Astrocyte of the cerebellum (primary cell): ENCODE data around the gene CLEC6A.

ENCODE experiments used
- DNase-seq: peaks from one replicate; pipeline ENCODE4 v3.0.0-alpha.2; 2011; ENCODE audit warnings: low read depth
- H3K4me3 ChIP-seq: 2 replicates; pipeline ENCODE4 v1.5.1; 2011; ENCODE audit warnings: mild to moderate bottlenecking, low read depth, low read length, moderate library complexity
- CTCF ChIP-seq: IDR thresholded peaks from 2 replicates; pipeline ENCODE4 v1.5.1; 2012; ENCODE audit warnings: low read length, low read depth, moderate library complexity, mild to moderate bottlenecking; ENCODE audit errors: missing control alignments
- in situ Hi-C: cut with HindIII; loops from 2 replicates; pipeline ENCODE4 v1.10.0; 2017; ENCODE audit warnings: low sequenced_read_pairs

Gene CLEC6A

GRCh38 chr12:8466241-8466640 lies 10.5 kb downstream of the CLEC6A start:
- H3K4me3 ChIP-seq = no peak overlapping the region
- in situ Hi-C loops = no loop called here
- no peak for TF ChIP-seq CTCF
- DNase-seq = no peak

DNA sequence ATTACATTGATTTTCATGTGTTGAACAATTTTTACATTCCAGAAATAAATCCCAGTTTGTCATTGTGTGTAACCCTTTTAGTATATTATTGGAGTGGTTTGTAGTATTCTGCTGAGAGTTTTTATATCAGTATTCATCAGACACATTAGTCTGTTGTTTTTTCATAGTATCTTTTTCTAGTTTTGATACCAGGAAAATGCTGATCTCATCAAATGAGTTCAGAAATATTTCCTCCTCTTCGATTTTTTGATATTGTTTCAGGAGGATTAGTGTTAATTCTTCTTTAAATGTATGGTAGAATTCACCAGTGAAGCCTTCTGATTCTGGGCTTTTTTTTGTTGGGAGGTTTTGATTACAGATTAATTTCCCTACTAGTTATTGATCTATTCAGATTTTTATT lies 15.3 kb downstream of the CLEC6A start:
- H3K4me3 ChIP-seq = no peak overlapping the region
- no peak for TF ChIP-seq CTCF
- no peak for DNase-seq
- in situ Hi-C loops = no loop called here

DNA sequence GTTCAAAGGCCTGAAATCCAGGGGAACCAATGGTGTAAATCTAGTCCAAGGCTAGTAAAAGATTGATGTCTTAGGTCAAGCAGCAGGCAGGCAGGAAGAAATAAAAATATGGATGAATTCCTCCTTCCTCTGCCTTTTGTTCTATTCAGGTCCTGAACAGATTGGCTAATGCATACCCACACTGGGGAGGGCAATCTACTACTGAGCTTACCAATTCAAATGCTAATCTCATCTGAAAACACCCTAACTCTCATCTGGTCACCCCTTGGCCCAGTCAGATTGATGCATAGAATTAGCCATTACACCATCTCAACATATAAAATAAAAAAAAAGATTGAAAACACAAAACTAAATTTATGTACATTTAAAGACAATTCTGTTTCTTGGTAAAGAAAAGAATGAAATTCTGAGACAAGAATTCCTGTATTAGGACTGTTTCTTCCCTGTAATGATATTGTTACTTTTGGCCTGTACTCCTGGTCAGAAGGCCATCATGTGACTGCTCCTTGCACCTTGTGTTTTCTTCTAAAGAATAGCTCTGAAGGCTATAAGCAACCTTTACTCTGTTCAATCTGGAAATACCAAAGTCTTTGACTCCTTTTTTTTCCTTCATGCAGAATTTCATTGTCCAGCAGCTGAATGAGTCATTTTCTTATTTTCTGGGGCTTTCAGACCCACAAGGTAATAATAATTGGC lies 19.9 kb downstream of the CLEC6A start:
- in situ Hi-C loops = no loop called here
- no peak for TF ChIP-seq CTCF
- DNase-seq = no peak
- H3K4me3 ChIP-seq = no peak overlapping the region

GRCh38 chr12:8482571-8483061 lies 26.9 kb downstream of the CLEC6A start:
- in situ Hi-C loops = no loop called here
- H3K4me3 ChIP-seq = no peak overlapping the region
- TF ChIP-seq CTCF = no peak
- no peak for DNase-seq

DNA sequence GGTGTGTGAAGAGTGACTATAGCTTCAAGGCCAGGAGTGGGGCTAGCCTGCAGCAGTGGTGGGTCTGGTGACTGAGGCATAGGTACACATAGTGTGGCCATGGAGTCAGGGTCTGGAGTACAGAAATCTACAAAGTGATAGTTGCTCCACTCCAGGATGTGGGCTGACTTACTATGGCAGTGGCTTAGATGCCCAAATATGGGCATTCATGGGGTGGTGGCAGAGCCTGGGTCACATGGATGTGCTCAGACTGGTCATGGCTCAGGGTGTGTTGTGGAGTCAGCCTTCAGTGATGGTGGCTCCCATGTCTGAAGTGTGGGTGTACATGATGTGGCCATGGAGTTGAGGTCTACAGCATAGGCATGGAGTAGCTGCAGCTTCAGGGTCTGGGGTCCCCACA lies 27.3 kb downstream of the CLEC6A start:
- H3K4me3 ChIP-seq = no peak overlapping the region
- no peak for TF ChIP-seq CTCF
- no peak for DNase-seq
- in situ Hi-C loops = no loop called here

DNA sequence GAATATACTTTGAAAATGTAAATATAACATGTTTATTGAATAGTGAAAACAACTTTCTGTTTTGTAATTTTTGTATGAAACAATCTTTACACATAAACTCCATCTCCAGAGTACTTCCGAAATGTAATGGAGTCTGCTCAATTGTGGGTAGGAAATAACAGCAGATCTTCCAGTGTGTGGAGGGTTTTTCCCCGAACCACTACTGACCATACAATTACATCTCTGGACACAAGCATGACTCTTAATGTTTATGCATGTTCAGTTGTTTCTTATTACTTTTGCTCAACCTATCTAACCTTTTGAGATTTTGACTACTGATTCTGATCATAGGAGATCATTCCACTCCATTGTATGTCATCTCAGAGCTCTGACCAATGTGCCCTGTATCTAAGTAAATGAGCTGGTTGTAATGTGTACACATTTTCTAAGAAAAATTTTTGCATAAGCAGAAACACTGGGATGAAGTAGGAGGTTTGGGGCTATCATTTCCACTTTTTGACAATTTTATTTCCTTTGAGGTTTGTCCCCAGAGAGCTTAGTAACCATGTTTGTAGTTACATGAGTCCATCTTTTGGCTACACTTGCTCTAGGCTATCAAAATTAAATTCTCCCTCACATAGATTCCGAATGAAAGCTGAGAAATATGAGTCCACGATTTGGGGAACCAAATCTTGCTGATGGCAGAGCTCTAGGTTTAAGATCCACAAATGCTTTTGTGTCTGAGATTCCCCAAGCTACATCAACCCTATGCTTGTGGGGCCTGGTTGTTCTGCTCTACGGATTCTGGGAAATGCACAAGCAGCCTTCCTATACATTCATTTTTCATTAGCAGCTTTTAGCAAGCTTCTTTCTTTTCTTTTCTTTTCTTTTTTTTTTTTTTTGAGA lies 36.1 kb downstream of the CLEC6A start:
- H3K4me3 ChIP-seq = no peak overlapping the region
- in situ Hi-C loops = no loop called here
- DNase-seq = no peak
- no peak for TF ChIP-seq CTCF
